Transverse colon (tissue), 4 donors: ENCODE results near the gene IRF4.

ENCODE experiments used
- CTCF ChIP-seq, 5 experiments: fragments of 200-600 bp in 3 of 5; fragments of 450-650 bp in 2 of 5; sonication (generic) in 3 of 5; IDR thresholded peaks; 1 replicate in 2 of 5; 2 replicates in 3 of 5; pipeline ENCODE4 v1.5.1; 2016 to 2017; ENCODE audit warnings: antibody characterized with exemption in 5 of 5, inconsistent platforms in 3 of 5, mild to moderate bottlenecking in 2 of 5, moderate library complexity in 1 of 5
- EP300 ChIP-seq: sonication (generic); formaldehyde crosslinking; IDR thresholded peaks from one replicate; pipeline ENCODE4 v1.6.1; 2017; ENCODE audit warnings: antibody characterized with exemption, low read depth
- POLR2A ChIP-seq: fragments of 450-650 bp; IDR thresholded peaks from one replicate; pipeline ENCODE4 v1.6.1; 2016; ENCODE audit warnings: antibody characterized with exemption, mild to moderate bottlenecking, moderate library complexity
- POLR2AphosphoS5 ChIP-seq, 3 donors: sonication (generic); formaldehyde crosslinking; IDR thresholded peaks; one replicate each; pipeline ENCODE4 v1.6.1; 2016; ENCODE audit warnings: antibody characterized with exemption in 3 of 3

- TF ChIP-seq POLR2A: no peak
- TF ChIP-seq CTCF (IDR thresholded peaks at IDR 0.05): no peak
- TF ChIP-seq POLR2AphosphoS5 (IDR thresholded peaks at IDR 0.05): no peak
- no peak for TF ChIP-seq EP300
These were observed 1.2 kb downstream of the IRF4 start for GRCh38 chr6:392441-393390.
